ENCODE data around the gene RAB28.

- no peak for TF ChIP-seq CTCF (IDR thresholded peaks at IDR 0.05; ENCODE audit: low read depth, low read length)
- TF ChIP-seq MAX (IDR thresholded peaks at IDR 0.05; ENCODE audit: low read depth, low read length) = no peak
Observed at GRCh38 chr4:13449590-13449989, 34.5 kb downstream of the RAB28 start.
